GM23248 (cell line): ENCODE measurements around the gene ANAPC1.
"Not testable (repeated sequence)": the region's sequence is repeated elsewhere in the genome, so short reads cannot be mapped to it uniquely, and the experiment has no call there.

Source experiments
- EZH2 ChIP-seq: fragments of 200-600 bp; sonication (generic); IDR thresholded peaks from 2 replicates; pipeline ENCODE4 v1.6.1; 2018; ENCODE audit warnings: antibody characterized with exemption, mild to moderate bottlenecking; ENCODE audit not compliant: insufficient read depth, poor library complexity, severe bottlenecking
- EZH2phosphoT487 ChIP-seq: fragments of 200-600 bp; sonication (generic); IDR thresholded peaks from 2 replicates; pipeline ENCODE4 v1.6.1; 2018; ENCODE audit warnings: antibody characterized with exemption, moderate library complexity, mild to moderate bottlenecking, low read depth; ENCODE audit not compliant: insufficient read depth

GRCh38 chr2:111768266-111769190 lies 115.5 kb downstream of the ANAPC1 start:
- TF ChIP-seq EZH2phosphoT487, EZH2: not testable (repeated sequence)
